IPS-20b (cell line): ENCODE data around the gene ITGB2.

Experiments
- H3K27ac ChIP-seq: one replicate; pipeline ENCODE4 v1.5.1; 2013; ENCODE audit warnings: low read length
- H3K27me3 ChIP-seq: 2 replicates; pipeline ENCODE4 v1.6.1; 2013; ENCODE audit warnings: mild to moderate bottlenecking, low read length, inconsistent platforms; ENCODE audit not compliant: insufficient read depth
- H3K36me3 ChIP-seq: 2 replicates; pipeline ENCODE4 v1.6.1; 2013; ENCODE audit warnings: low read depth, mild to moderate bottlenecking, inconsistent platforms, low read length, moderate library complexity; ENCODE audit not compliant: insufficient read depth
- H3K4me1 ChIP-seq: 2 replicates; pipeline ENCODE4 v1.6.1; 2013; ENCODE audit warnings: mild to moderate bottlenecking, control low read depth, inconsistent platforms, low read length, moderate library complexity; ENCODE audit not compliant: insufficient read depth
- H3K4me3 ChIP-seq: 2 replicates; pipeline ENCODE4 v1.5.1; 2013; ENCODE audit warnings: mild to moderate bottlenecking, low read length, inconsistent platforms
- H3K9ac ChIP-seq: 2 replicates; pipeline ENCODE4 v1.6.1; 2013; ENCODE audit warnings: low read depth, mild to moderate bottlenecking, inconsistent platforms, low read length, moderate library complexity
- H3K9me3 ChIP-seq: 2 replicates; pipeline ENCODE4 v1.6.1; 2013; ENCODE audit warnings: mild to moderate bottlenecking, low read depth, low read length, inconsistent platforms; ENCODE audit not compliant: insufficient read depth

Gene ITGB2

GRCh38 chr21:44943686-44944550 lies 23.2 kb upstream of the ITGB2 start:
- Histone ChIP-seq H3K4me3 (no peak overlapping the region), H3K36me3 (peaks cover 52% of the 10 kb centered on the region), H3K4me1 (peaks cover 4% of the 10 kb centered on the region; the same call in 1 of the 2 replicates)

GRCh38 chr21:44943005-44943685 lies 22.4 kb upstream of the ITGB2 start:
- Histone ChIP-seq H3K4me1 (peaks cover 4% of the 10 kb centered on the region; the same call in 1 of the 2 replicates), H3K27ac (no peak overlapping the region), H3K9me3 (no peaks in the 10 kb centered on the region), H3K27me3 (no peaks in the 10 kb centered on the region), H3K4me3 (no peak overlapping the region), H3K36me3 (peaks cover 52% of the 10 kb centered on the region), H3K9ac (no peak overlapping the region; the same call in 1 of the 2 replicates)

More at GRCh38 chr21:44943686-44944550, 23.2 kb upstream of the ITGB2 start:
- no peaks in the 10 kb centered on the region for H3K9me3 ChIP-seq
- H3K27ac ChIP-seq = no peak overlapping the region
- H3K27me3 ChIP-seq = no peaks in the 10 kb centered on the region
- H3K9ac ChIP-seq = no peak overlapping the region

- H3K4me1 ChIP-seq = peaks cover 4% of the 10 kb centered on the region; the same call in 1 of the 2 replicates
- peaks cover 47% of the 10 kb centered on the region for H3K36me3 ChIP-seq
- H3K4me3 ChIP-seq = no peak overlapping the region
- no peak overlapping the region for H3K9ac ChIP-seq
- H3K27ac ChIP-seq = no peak overlapping the region
- no peaks in the 10 kb centered on the region for H3K27me3 ChIP-seq
- H3K9me3 ChIP-seq = no peaks in the 10 kb centered on the region
Measured at GRCh38 chr21:44942566-44942965, 21.9 kb upstream of the ITGB2 start.

- Histone ChIP-seq H3K27ac (no peak overlapping the region), H3K36me3 (peaks cover 39% of the 10 kb centered on the region), H3K9me3 (no peaks in the 10 kb centered on the region), H3K4me1 (peaks cover 4% of the 10 kb centered on the region; the same call in 1 of the 2 replicates), H3K4me3 (peak overlapping the region; percentile 87), H3K9ac (peak overlapping the region; percentile 82), H3K27me3 (no peaks in the 10 kb centered on the region)
Measured at GRCh38 chr21:44941567-44941966, 20.9 kb upstream of the ITGB2 start.

GRCh38 chr21:44940116-44940631 lies 19.5 kb upstream of the ITGB2 start:
- Histone ChIP-seq H3K36me3 (peaks cover 34% of the 10 kb centered on the region), H3K9ac (peak overlapping the region; percentile 82), H3K9me3 (no peaks in the 10 kb centered on the region), H3K4me3 (peak overlapping the region; percentile 87), H3K27ac (no peak overlapping the region), H3K27me3 (peaks cover 2% of the 10 kb centered on the region; the same call in 1 of the 2 replicates), H3K4me1 (peaks cover 4% of the 10 kb centered on the region; the same call in 1 of the 2 replicates)

GRCh38 chr21:44939532-44940115 lies 18.9 kb upstream of the ITGB2 start, which contains the start of gene SLX9:
Gene SLX9, plus strand, starts transcription at chr21:44940029. Its CDS starts 29 bp downstream, at chr21:44940058.
- H3K9ac ChIP-seq = peak within 1 kb of the TSS; percentile 83
- peaks cover 8% of the 10 kb centered on the region for H3K27me3 ChIP-seq
- H3K27ac ChIP-seq = peak within 1 kb of the TSS; percentile 65
- H3K9me3 ChIP-seq = no peaks in the 10 kb centered on the region
- peak within 1 kb of the TSS; percentile 87 for H3K4me3 ChIP-seq
- peaks cover 4% of the 10 kb centered on the region; the same call in 1 of the 2 replicates for H3K4me1 ChIP-seq
- H3K36me3 ChIP-seq = peaks cover 28% of the 10 kb centered on the region

GRCh38 chr21:44938772-44939531 lies 18.3 kb upstream of the ITGB2 start:
- H3K27ac ChIP-seq = no peak overlapping the region
- H3K9me3 ChIP-seq = no peaks in the 10 kb centered on the region
- peaks cover 4% of the 10 kb centered on the region; the same call in 1 of the 2 replicates for H3K4me1 ChIP-seq

GRCh38 chr21:44935533-44935927 lies 14.8 kb upstream of the ITGB2 start:
- Histone ChIP-seq H3K27me3 (peaks cover 49% of the 10 kb centered on the region), H3K9me3 (no peaks in the 10 kb centered on the region), H3K4me1 (peaks cover 5% of the 10 kb centered on the region; the same call in 1 of the 2 replicates), H3K27ac (no peak overlapping the region), H3K9ac (no peak overlapping the region), H3K36me3 (no peaks in the 10 kb centered on the region), H3K4me3 (no peak overlapping the region)

More at GRCh38 chr21:44938772-44939531, 18.3 kb upstream of the ITGB2 start:
- peaks cover 22% of the 10 kb centered on the region for H3K36me3 ChIP-seq
- peak overlapping the region; percentile 83; the same call in 1 of the 2 replicates for H3K9ac ChIP-seq
- peak overlapping the region; percentile 87 for H3K4me3 ChIP-seq
- peaks cover 15% of the 10 kb centered on the region for H3K27me3 ChIP-seq

GRCh38 chr21:44934797-44935532 lies 14.3 kb upstream of the ITGB2 start:
- no peak overlapping the region for H3K27ac ChIP-seq
- H3K4me1 ChIP-seq = peaks cover 5% of the 10 kb centered on the region; the same call in 1 of the 2 replicates
- no peaks in the 10 kb centered on the region for H3K9me3 ChIP-seq
- no peaks in the 10 kb centered on the region for H3K36me3 ChIP-seq
- no peak overlapping the region for H3K9ac ChIP-seq
- H3K27me3 ChIP-seq = peaks cover 55% of the 10 kb centered on the region
- no peak overlapping the region for H3K4me3 ChIP-seq

GRCh38 chr21:44934276-44934675 lies 13.6 kb upstream of the ITGB2 start:
- peaks cover 61% of the 10 kb centered on the region for H3K27me3 ChIP-seq
- no peak overlapping the region for H3K27ac ChIP-seq
- peaks cover 5% of the 10 kb centered on the region; the same call in 1 of the 2 replicates for H3K4me1 ChIP-seq
- no peaks in the 10 kb centered on the region for H3K36me3 ChIP-seq
- no peaks in the 10 kb centered on the region for H3K9me3 ChIP-seq
- no peak overlapping the region for H3K4me3 ChIP-seq
- no peak overlapping the region for H3K9ac ChIP-seq
